T-helper 2 cell treated with Interferon-gamma antibody and Interleukin-4, amounts not matched to agents 5 μg/mL and 100 μg/mL, for 36 hours (primary cell): ENCODE data around the gene RBM48.
"Not testable (repeated sequence)": the region's sequence is repeated elsewhere in the genome, so short reads cannot be mapped to it uniquely, and the experiment has no call there.

Experiments used
- DNase-seq: peaks from one replicate; pipeline ENCODE4 v3.0.0; 2021; ENCODE audit warnings: low spot score
- H3K27ac Mint-ChIP-seq: one replicate; pipeline ENCODE4 v1.8.0; 2021; ENCODE audit warnings: mild to moderate bottlenecking, mixed read lengths
- H3K27me3 Mint-ChIP-seq: one replicate; pipeline ENCODE4 v1.8.0; 2021; ENCODE audit warnings: low read depth, mixed read lengths
- H3K36me3 Mint-ChIP-seq: one replicate; pipeline ENCODE4 v1.8.0; 2021; ENCODE audit warnings: low read depth, mixed read lengths
- H3K4me1 Mint-ChIP-seq: one replicate; pipeline ENCODE4 v1.8.0; 2021; ENCODE audit warnings: low read depth, mixed read lengths
- H3K4me3 Mint-ChIP-seq: one replicate; pipeline ENCODE4 v1.8.0; 2022; ENCODE audit warnings: mild to moderate bottlenecking, moderate library complexity, mixed read lengths
- H3K9me3 Mint-ChIP-seq: one replicate; pipeline ENCODE4 v1.8.0; 2021; ENCODE audit warnings: mixed read lengths

The RBM48 gene

DNA sequence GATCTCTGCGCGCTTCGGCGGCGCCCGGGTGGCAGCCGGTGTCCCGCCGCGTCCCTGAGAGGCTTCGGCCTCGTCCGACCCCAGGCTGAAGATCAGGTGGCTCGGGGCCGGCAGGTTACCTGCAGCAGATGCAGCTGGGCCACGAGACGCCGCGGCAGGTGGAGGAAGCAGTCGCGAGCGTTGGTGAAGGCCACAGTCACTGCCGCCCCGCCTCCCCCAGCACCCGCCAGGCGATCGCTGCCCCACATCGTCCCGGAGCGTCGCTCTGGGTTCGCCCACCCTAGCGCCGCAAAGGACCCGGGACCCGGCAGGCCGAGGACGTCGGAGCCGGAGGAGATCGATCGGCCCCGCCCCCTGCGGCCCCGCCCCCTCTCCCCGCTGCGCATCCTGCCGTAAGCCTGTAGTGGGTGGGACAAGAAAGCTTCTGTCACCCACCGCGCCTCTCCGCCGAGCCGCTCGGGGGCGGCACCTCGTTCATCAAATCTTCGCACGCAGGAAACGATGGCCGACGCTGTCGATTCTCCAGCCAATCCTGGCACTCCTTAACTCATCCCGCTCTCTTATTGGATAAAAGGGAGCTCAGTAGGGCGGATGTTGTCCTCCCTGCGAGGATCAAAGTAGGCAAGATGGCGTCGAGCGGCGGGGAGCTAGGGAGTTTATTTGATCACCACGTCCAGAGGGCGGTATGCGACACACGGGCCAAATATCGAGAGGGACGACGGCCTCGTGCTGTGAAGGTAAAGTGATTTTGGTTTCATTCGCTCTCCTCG lies at the start of gene RBM48, which contains the start of gene PEX1:
RBM48 (plus strand) TSS at position 608 of the 770 bp plus-strand sequence; CDS start at position 627, 19 bp downstream.
PEX1 (minus strand) TSS at position 333 of the 770 bp plus-strand sequence; CDS start at position 248, 85 bp downstream.
- peaks cover 24% of the 10 kb centered on the region for H3K4me1 Mint-ChIP-seq
- H3K27me3 Mint-ChIP-seq: no peaks in the 10 kb centered on the region
- peak within 1 kb of the TSS; percentile 93 for H3K4me3 Mint-ChIP-seq
- DNase-seq: peak; percentile 96
- no peaks in the 10 kb centered on the region for H3K9me3 Mint-ChIP-seq
- H3K36me3 Mint-ChIP-seq: peaks cover 28% of the 10 kb centered on the region
- H3K27ac Mint-ChIP-seq: peak within 1 kb of the TSS; percentile 97

DNA sequence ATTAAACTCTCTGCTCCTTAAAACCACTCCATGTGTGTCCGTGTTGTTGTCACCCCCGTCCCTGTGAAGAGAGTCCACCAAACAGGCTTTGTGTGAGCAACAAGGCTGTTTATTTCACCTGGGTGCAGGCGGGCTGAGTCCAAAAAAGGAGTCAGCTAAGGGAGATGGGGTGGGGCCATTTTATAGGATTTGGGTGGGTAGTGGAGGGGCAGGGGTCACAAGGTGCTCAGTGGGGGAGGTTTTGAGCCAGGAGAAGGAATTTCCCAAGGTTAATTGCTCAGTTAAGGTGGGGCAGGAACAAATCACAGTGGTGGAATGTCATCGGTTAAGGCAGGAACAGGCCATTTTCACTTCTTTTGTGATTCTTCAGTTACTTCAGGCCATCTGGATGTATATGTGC lies 49.4 kb upstream of the RBM48 start:
- not testable (repeated sequence) for H3K36me3 Mint-ChIP-seq, DNase-seq, H3K27ac Mint-ChIP-seq, H3K4me1 Mint-ChIP-seq, H3K4me3 Mint-ChIP-seq, H3K9me3 Mint-ChIP-seq, H3K27me3 Mint-ChIP-seq

DNA sequence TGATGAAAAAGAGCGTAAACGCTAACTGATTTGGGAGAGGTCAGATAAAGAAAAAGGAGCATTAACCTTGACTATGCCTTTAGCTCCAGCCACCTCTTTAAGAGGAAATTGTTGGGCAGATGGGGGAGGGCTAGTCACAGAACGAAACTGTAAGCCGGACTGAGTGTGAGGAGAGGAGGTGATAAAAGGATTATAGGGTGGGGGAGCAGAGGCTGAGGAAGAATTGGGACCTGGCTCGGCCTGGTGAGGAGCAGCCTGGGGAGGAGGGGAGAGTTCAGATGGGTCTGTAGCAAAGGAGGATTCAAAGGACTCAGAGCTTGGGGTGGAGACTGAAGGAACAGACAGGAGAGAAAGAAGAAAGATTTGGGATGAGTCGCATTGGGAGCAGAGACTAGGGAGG lies 45.0 kb upstream of the RBM48 start:
- H3K27me3 Mint-ChIP-seq, DNase-seq, H3K27ac Mint-ChIP-seq, H3K9me3 Mint-ChIP-seq, H3K4me3 Mint-ChIP-seq, H3K4me1 Mint-ChIP-seq, H3K36me3 Mint-ChIP-seq: not testable (repeated sequence)

DNA sequence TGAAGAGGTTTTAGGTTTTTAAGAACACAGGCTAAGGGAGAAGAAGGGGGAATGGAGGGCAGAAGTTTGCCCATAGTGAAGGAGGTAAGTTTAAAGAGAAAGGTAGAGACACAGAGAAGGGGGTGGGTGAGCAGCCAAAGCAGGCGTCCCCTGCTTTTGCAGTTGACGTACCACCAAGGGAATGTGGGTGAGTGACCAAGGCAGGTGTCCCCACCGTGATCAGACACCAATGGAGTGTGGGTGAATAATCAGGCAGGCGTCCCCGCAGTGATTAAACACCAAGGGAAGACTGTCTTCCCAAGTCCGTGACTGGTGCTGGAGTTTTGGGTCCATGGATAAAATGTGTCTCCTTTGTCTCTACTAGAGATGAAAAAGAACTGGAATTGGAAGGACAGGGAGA lies 44.4 kb upstream of the RBM48 start:
- H3K27ac Mint-ChIP-seq, H3K36me3 Mint-ChIP-seq, H3K4me1 Mint-ChIP-seq, DNase-seq, H3K27me3 Mint-ChIP-seq, H3K4me3 Mint-ChIP-seq, H3K9me3 Mint-ChIP-seq: not testable (repeated sequence)

DNA sequence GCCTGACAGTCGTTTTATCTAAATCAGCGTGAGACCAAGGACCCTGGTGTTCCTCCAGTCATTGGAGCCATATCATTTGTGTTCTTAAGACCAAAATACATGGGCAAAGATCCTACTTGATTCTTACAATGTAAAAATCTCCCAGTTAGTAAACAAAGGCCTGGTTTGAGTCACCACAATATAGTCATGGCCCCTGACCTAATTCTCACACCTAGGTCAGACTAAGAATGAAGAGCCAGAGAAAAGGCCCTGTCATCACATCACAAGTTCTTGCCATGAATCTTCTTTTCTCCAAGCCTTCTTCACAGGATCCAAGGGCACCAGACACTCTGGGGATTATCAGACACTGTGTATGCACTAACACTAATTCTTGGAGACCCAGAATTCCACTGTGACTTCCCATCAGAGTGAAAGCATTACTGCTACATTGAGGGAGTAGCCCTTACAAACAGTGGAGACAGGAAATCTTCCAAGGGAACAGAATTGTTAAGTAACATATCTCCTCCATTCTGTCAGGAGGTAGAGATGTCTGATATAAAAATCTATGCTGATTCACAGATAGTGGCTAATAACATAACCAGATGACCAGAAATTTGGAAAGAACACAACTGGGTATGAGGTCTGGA lies 43.2 kb upstream of the RBM48 start:
- H3K4me3 Mint-ChIP-seq: no peak overlapping the region
- no peaks in the 10 kb centered on the region for H3K4me1 Mint-ChIP-seq
- peaks cover 10% of the 10 kb centered on the region for H3K36me3 Mint-ChIP-seq
- no peak overlapping the region for H3K27ac Mint-ChIP-seq
- H3K27me3 Mint-ChIP-seq: no peaks in the 10 kb centered on the region
- no peak for DNase-seq
- H3K9me3 Mint-ChIP-seq: no peaks in the 10 kb centered on the region

DNA sequence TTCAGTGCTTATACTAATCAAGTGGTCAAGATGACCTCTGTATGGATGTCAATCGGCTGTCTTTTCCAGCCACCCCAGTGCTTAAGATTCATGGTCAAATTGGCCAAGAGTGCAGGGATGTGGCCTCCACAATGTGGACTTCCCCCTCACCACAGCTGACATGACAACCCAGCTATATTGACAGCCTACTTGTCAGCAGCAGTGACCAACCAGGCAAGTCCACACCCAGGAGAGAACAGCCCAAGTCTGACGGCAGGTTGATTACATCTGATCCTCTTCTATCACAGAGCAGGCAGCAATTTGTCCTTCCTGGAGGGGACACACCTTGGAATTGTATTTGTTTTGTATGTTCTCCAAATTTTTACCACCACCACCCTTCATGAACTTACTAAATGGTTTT lies 42.6 kb upstream of the RBM48 start:
- Mint-ChIP-seq H3K36me3 (peaks cover 11% of the 10 kb centered on the region), H3K27ac (no peak overlapping the region), H3K27me3 (no peaks in the 10 kb centered on the region), H3K9me3 (no peaks in the 10 kb centered on the region), H3K4me3 (no peak overlapping the region), H3K4me1 (no peaks in the 10 kb centered on the region)
- DNase-seq: no peak

DNA sequence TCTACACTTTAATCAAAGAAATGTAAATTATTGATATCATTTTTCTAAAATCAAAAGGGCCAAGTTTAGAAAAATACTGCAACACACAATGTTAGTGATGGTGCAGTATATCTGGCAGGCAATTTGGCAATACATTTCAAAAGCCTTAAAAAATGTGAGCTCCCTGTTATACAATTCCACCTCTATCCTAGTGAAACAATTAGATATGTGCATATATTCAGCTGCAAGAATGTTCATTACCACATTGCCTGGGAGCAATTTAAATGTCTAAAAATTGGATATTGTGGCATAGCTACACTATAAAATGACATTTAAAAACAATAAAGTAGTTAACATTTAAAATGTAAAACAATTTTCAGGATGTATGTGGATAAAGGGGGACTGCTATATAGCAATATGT lies 40.8 kb upstream of the RBM48 start:
- Mint-ChIP-seq H3K4me1 (no peaks in the 10 kb centered on the region), H3K36me3 (peaks cover 20% of the 10 kb centered on the region), H3K27ac (no peak overlapping the region), H3K27me3 (no peaks in the 10 kb centered on the region), H3K4me3 (no peak overlapping the region), H3K9me3 (no peaks in the 10 kb centered on the region)
- DNase-seq: no peak

DNA sequence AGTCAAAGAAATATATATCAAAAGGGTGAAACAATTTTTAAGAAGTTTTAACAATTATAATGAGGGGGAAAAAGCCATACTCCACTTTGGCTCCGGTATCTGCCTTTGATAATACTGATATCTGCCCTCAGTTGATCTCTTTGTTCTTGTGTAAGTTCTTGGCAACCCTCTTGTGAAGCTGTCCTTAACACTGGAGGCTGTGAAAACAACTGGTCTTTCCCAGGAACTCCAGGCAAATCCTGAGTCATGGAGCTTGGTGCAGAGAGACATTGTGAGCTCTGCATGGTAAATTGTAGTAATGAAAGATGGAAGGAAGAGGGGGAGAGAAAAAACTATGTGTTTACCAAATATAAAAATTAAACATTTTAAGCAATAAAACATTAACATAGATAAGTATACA lies 39.0 kb upstream of the RBM48 start:
- no peak for DNase-seq
- no peak overlapping the region for H3K4me3 Mint-ChIP-seq
- no peaks in the 10 kb centered on the region for H3K9me3 Mint-ChIP-seq
- peaks cover 25% of the 10 kb centered on the region for H3K36me3 Mint-ChIP-seq
- no peaks in the 10 kb centered on the region for H3K4me1 Mint-ChIP-seq
- no peaks in the 10 kb centered on the region for H3K27me3 Mint-ChIP-seq
- no peak overlapping the region for H3K27ac Mint-ChIP-seq

DNA sequence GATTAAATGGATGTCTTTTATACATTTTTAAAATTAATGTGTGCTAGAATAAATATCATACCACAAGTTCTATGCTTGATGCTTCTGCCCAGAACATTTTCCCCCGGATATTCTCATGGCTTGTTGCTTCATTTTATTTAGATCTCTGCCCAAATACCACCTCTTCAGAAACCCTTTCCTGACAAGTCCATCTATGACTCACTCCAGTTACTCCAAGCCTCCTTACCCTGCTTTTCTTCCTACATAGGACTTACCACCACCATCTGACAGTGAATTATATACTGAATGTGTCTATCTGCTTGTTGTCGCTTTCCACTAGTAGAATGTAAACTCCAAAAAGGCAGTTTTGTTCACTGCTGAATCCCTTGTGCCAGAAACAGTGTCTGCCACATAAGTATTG lies 31.7 kb upstream of the RBM48 start:
- no peaks in the 10 kb centered on the region for H3K9me3 Mint-ChIP-seq
- peaks cover 5% of the 10 kb centered on the region for H3K4me1 Mint-ChIP-seq
- H3K27me3 Mint-ChIP-seq: no peaks in the 10 kb centered on the region
- no peak overlapping the region for H3K4me3 Mint-ChIP-seq
- peaks cover 28% of the 10 kb centered on the region for H3K36me3 Mint-ChIP-seq
- no peak overlapping the region for H3K27ac Mint-ChIP-seq
- no peak for DNase-seq

DNA sequence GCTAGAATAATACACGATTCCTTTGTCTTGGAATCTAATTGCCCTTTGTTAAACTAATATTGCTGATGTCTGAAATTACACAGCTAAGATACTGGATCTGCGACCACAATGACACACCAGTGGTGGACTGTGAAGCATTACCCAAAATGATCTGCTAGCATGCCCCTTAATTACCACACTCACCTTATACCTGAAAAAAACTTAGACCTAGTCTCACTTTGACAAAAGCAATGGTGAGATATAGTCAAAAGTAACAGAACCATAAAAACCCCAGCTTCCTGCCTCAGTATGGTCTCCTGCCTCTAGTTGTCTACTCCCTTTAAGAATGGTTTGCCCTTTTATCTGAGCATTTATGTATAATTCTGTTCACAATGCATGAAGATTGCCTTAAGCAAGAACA lies 30.0 kb upstream of the RBM48 start:
- H3K36me3 Mint-ChIP-seq: peaks cover 25% of the 10 kb centered on the region
- no peak for DNase-seq

DNA sequence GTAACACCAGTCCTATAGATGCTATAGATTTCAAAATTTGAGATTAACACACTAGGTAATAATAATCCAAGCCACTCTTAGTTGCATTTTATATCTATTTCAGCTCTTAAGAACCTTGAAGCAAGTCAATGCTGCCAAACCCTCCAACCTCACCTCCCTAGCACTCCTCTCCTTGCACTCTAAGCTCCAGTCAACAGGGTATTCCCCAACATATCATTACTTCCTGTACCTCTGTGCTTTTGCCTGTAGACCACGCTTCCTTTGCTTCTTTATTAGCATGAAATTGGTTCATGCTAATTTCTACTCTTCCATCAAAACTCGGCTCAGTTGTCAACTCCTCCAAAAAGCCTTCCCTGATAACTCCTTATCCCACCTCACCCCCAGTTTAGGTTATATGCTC lies 24.8 kb upstream of the RBM48 start:
- no peak for DNase-seq
- H3K4me1 Mint-ChIP-seq: peaks cover 4% of the 10 kb centered on the region
- no peak overlapping the region for H3K4me3 Mint-ChIP-seq
- H3K36me3 Mint-ChIP-seq: peaks cover 14% of the 10 kb centered on the region
- no peaks in the 10 kb centered on the region for H3K9me3 Mint-ChIP-seq
- H3K27me3 Mint-ChIP-seq: no peaks in the 10 kb centered on the region
- H3K27ac Mint-ChIP-seq: no peak overlapping the region

More for the DNA sequence above, 30.0 kb upstream of the RBM48 start:
- no peaks in the 10 kb centered on the region for H3K9me3 Mint-ChIP-seq
- H3K27ac Mint-ChIP-seq: no peak overlapping the region
- H3K27me3 Mint-ChIP-seq: no peaks in the 10 kb centered on the region
- H3K4me1 Mint-ChIP-seq: peaks cover 5% of the 10 kb centered on the region
- no peak overlapping the region for H3K4me3 Mint-ChIP-seq

DNA sequence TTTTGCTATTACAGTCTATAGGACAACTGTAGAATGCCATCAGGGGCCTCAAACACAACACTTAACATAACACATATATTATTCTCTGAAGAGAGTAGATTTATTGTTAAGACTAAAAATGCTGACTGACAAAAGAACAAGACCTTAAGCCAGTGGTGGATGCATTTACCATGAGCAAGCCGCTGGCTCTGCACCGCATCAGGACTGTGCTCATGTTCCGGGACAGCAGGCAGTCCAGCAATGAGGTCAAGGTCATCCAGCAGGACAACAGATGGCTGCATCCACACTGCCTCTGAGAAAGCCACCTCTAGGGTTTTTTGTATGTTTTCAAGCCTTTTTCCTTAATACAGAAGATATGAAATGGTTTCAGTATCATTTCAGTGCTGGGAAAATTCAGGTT lies 24.0 kb upstream of the RBM48 start:
- Mint-ChIP-seq H3K9me3 (no peaks in the 10 kb centered on the region), H3K4me3 (no peak overlapping the region), H3K4me1 (peaks cover 3% of the 10 kb centered on the region), H3K27ac (no peak overlapping the region), H3K27me3 (no peaks in the 10 kb centered on the region), H3K36me3 (peaks cover 8% of the 10 kb centered on the region)
- no peak for DNase-seq

DNA sequence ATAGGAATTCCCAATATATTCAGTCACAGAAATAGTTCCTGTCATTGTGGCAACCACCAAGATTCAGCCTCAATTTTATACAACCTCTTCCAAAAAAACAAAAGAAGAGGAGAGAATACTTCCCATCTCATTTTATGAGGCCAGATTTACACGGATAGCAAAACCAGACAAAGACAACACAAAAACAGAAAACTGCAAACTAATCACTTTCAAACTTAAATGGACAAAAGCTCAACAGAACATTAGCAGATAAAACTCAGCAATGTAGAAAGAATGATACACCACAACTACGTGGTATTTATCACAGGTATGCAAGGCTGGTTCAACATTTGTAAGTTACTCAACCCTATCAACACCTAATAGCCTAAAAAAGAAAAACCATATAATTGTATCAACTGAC lies 22.2 kb upstream of the RBM48 start:
- H3K4me1 Mint-ChIP-seq: peaks cover 3% of the 10 kb centered on the region
- no peaks in the 10 kb centered on the region for H3K27me3 Mint-ChIP-seq
- no peak overlapping the region for H3K4me3 Mint-ChIP-seq
- H3K27ac Mint-ChIP-seq: no peak overlapping the region
- H3K9me3 Mint-ChIP-seq: no peaks in the 10 kb centered on the region
- no peaks in the 10 kb centered on the region for H3K36me3 Mint-ChIP-seq
- DNase-seq: no peak

DNA sequence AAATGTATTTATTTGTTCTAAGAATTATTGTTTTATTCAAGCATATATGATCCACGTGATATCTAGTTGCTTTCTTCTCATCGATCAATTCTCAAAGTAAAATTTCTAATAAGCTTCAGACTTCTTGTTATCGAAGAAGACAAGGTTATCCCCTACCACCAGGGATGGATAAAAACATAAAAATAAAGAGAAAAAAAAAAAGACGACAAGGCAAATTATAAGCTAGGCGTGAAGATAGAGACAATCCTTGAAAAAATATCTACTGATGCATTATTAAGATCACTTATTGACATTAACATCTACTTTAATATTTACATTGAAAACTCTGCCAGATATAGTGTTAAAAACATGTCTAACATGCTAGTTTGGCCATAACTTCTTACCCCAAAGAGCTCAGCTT lies 19.6 kb upstream of the RBM48 start:
- no peaks in the 10 kb centered on the region for H3K27me3 Mint-ChIP-seq
- H3K4me3 Mint-ChIP-seq: no peak overlapping the region
- no peak overlapping the region for H3K27ac Mint-ChIP-seq
- H3K36me3 Mint-ChIP-seq: peaks cover 10% of the 10 kb centered on the region
- no peaks in the 10 kb centered on the region for H3K9me3 Mint-ChIP-seq
- no peak for DNase-seq
- H3K4me1 Mint-ChIP-seq: peaks cover under 1% of the 10 kb centered on the region
